Activated T-cell treated with anti-CD3 and anti-CD28 coated beads, Interleukin-2, amount 50 U/mL, for 1 hour (primary cell): Measurements from ENCODE around the gene ADCY4.
A peak's percentile ranks its signal among the peaks of the same experiment; 100 is the strongest.

ENCODE experiments used
- DNase-seq: peaks from one replicate; pipeline ENCODE4 v3.0.0-alpha.2; 2020

The ADCY4 gene

DNA sequence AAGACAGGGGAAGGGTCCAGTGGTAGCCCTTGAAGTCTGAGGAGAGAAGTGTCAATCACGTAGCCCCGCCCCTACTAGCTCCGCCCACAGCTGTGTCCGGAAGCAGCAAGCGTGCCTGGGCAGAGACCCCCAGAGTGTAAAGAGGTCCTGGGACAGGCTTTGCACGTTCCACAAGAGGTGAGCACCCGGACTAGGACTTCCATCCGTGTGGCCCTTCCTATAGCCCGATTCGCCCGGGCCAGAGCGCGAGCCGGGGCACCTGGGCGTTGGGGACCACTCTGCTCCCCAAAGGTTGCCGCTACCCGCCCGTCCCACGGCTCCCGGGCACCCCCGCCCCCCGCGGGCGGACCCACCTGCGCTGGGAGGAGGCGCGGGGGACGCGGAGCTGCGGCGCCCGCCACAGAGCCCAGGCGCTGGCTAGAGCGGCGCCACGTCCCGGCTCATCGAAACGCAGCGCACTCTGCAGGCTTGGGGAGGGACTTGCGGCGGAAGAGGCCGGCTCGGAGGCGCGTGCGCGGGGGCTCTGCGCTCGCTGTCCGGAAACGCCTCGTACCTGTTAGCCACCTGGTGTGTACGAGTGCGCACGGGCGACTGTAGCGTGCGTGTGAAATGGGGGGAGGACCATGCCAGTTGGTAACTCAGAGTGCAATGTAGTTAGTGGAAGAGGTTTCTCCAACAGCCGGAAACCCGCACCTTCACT is 63.6 kb downstream of the ADCY4 start, which contains the start of gene RABGGTA:
RABGGTA (minus strand) TSS at position 464 of the 700 bp plus-strand sequence. CDS start 482 bp downstream, outside the sequence.
- DNase-seq: peak; percentile 91

DNA sequence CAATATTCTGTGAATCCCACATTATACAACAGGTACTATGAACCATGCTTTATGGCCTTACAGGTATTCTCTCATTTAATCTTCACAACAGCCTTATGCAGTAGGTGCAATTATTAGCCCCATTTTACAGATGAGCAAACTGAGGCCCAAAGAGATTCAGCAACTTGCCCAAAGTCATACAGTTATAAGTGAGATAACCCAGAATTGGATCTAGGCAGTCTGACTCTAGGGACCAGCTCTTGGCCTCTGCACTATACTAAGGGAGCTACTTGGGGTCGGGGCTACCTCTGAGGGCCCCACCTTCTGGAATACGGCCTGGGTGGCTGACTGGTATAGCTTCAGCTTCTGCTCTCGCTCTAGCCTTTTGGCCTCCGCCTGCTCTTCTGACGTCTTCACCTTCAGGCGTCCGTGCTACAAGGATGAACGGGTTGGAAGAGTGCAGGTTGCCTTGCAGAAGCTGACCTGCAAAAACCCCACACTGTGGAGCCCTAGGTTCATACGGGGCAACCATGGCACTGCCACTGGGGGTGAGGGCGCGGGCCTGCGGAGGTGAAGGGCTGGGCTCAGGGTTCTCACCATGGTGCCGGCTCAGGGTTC is 64.2 kb downstream of the ADCY4 start:
- no peak for DNase-seq

- DNase-seq: no peak
Measured at GRCh38 chr14:24269910-24270536, 64.8 kb downstream of the ADCY4 start.

GRCh38 chr14:24269368-24269767 is 65.5 kb downstream of the ADCY4 start:
- no peak for DNase-seq
